AML-193 (cell line): ENCODE measurements around the gene ITGA11.

Experiments used
- DNase-seq, 2 experiments: peaks; one replicate each; lab custom pipeline; 2025; lab: John Stamatoyannopoulos, UW

The ITGA11 gene

DNA sequence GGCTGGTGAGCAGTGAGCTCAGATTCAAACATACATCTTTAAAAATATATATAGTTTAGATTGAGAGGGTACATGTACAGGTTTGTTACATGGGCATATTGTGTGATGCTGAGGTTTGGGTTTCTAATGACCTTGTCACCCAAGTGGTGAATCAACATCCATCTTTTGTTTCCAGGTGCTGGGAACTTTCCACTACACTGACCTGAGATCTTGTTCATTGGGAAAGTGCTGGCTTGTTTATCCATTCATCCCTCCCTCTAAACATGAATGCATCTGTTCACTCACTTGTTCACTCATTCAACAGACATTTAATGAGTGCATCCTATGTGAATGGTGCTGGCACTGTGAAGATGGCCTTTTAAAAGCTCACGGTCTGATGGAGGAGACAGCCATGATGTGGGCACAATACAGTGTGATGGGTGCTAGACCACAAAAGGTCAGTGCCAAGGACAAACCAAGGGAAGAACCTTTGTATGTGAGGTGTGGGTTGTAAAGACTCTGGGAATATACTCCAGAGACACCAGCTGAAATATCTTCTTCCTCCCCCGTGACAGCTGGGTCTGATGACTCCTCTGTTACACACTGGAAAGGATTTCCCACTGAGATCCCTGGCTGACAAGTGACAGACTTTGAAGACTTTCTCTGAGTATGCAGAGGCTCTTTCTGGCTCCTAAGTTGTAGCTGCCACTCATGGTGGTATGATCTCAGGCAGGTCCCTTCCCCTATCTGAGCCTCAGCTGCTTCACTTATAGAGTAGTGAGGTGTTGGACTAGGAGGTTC lies 16.2 kb upstream of the ITGA11 start:
- DNase-seq: no peak

- no peak for DNase-seq
These were observed 15.2 kb upstream of the ITGA11 start for GRCh38 chr15:68447209-68447608.

DNA sequence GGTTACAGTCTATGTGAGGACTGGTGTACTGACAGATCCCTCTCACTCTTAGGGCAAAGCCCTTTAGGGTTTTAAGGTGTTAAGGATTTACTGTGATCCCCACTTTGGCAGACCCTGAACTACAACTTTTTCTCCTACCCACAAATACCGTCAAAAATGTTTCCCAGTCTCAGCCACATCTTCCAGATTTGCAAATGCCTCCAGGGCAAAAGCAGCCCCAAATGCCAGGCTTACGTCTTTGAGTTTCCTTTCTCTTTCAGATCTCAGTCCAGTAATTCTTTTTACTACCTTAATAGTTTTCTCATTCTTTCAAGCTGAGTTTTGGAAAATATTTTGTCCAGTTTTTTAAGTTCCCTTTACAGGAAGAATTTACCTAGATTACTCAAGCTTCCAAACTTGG lies 13.4 kb upstream of the ITGA11 start:
- DNase-seq: no peak

DNA sequence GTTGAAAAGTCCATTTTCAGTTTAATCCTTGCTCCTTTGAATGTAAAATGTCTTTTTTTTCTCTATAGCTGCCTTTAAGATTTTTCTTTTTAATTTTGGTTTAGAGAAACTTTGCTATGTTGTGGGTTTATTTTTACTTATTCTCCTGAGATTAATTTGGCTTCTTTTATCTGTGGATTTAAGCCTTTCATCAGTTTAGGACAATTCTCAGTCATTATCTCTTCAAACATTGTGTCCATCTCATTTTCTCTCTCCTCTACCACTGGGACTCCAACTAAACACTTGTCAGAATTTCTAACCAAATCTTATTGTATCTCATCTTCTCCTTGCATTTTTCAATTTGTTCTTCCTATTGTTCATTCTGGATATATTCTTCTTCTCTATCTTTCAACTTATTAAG lies 12.4 kb upstream of the ITGA11 start:
- no peak for DNase-seq

DNA sequence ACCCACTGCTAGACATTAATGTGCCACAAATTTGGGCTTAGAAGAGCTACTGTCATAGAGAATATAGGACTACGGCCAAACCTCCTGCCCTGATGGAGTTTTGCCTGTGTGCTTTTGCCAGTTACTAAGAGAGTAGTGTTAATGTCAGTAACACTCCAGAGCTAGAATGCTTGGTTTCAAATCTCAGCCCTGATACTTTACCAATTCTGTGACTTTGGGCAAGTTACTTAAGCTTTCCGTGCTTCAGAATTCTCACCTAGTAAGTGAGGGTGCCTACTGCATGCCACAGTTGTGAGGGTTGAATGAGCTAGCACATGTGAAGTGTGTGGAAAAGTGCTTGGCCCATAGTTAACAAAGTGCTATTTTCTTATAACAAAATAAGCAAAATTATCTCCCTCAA lies 10.9 kb upstream of the ITGA11 start:
- DNase-seq: no peak

DNA sequence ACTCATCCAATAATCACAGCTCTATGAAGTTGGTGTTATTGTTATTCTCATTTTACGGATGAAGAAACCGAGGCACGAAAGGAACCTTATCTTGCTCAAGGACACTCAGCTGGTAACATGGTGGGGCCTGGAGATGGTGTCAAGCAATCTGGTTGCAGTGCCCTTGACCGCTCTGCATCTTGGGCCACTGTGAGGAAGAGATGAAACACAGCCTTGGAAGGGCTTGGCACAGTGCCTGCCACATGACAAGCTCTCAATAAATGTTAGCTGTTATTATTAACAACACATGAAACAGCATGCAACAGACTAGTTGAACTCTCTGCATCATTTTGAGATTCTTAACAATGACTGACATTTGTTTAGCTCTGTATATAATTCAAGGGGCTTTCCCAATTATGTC lies 10.1 kb upstream of the ITGA11 start:
- DNase-seq: no peak

- no peak for DNase-seq
These were observed 9.2 kb upstream of the ITGA11 start for GRCh38 chr15:68441045-68441743.

- DNase-seq: no peak
These were observed 8.2 kb upstream of the ITGA11 start for GRCh38 chr15:68440136-68440535.

DNA sequence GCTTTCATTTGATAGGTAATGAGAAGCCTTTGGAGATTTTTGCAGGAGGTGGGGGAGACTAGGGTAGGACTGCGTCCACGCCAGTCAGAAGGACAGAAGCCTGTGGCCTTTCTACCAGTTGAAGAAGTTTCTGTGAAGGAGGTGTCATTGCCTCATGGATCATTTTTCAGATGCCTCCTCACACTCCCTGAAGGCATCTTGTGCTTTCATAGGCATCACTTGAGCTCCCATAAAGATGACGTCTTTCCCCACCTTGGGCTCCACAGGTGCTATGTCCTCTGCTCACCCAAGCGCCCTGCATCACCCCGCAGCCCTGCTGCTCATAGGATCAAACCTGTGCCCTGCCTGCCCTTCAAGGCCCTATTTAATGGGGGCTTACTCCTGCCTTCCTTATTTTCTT lies 7.5 kb upstream of the ITGA11 start:
- DNase-seq: no peak

GRCh38 chr15:68436680-68437079 lies 4.7 kb upstream of the ITGA11 start:
- DNase-seq: no peak

GRCh38 chr15:68435966-68436365 lies 4.0 kb upstream of the ITGA11 start:
- no peak for DNase-seq

DNA sequence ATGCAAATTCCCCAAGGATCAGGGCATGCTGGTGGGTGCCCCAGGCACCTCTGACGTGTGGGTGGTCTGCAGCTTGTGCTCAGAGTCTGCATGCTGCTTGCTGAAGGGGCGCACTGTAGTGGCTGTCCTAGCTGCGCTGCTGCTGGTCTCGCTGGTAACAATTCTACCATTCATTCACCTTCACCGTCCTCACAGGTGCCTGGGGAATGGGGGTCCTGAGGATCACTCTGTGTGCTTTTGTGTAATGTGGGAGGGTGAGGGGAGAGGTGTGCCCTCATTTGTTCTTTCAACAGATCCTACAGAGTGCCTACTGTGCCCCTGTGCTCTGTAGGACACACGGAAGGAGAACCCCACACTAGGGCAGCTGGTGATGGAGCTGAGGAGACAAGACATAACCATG lies 2.1 kb upstream of the ITGA11 start:
- DNase-seq: no peak

DNA sequence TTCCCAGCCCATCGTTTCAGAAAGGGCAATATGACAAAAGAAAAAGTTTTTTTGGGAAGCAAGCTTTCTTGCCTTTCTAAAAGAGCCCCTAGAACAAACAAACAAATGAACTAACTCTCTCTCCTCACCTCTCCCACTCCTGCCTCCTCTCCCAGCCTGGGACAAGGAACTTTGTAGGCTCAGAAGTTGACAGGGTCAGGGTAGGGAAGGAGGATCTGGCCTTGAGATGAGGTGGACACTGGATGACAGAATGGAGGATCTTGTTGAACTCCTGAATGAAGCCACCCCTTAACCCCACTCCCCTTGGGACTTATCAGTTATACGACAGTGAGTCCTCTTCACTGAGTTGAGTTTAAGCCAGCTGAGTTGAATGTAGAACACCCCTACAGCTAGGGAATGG lies 1.6 kb upstream of the ITGA11 start:
- no peak for DNase-seq

- no peak for DNase-seq
These were observed 590 bp upstream of the ITGA11 start for GRCh38 chr15:68432441-68433064.

DNA sequence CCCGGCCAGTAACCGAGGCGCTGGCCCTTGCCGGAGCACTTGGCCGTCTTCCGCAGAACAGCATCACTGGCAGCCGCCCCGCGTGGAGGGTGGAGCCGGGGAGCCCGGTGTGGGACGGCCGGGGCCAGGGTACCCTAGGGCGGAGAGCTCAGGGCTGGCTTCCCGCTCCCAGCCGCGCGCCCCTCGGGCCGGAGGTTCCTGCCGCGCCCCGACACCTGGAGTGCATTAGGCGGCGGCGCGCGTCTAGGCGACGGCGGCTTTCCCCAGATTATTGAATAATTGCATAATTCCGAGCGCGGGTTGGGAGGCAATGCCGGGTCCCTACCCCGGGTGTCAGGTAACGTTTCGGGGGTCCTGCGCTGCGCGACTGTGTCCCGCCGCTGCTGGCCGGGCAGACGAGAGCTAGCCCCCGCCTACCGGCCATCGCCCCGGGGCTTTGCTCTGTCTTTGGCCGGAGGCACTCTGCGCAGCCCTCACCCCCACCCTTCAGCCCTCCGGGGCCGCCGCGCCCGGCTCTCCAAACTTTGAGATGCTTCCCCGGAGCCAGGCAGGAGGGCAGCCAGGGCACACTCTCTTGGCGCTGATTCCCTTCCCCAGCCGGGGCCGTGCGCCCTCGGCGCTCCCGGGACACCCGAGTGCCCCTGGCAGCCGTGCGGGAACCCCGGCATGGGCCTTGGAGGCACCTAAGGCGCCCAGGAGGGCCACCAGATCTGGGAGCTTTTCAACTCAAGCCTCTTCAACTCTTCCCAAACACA lies 749 bp downstream of the ITGA11 start:
- no peak for DNase-seq

DNA sequence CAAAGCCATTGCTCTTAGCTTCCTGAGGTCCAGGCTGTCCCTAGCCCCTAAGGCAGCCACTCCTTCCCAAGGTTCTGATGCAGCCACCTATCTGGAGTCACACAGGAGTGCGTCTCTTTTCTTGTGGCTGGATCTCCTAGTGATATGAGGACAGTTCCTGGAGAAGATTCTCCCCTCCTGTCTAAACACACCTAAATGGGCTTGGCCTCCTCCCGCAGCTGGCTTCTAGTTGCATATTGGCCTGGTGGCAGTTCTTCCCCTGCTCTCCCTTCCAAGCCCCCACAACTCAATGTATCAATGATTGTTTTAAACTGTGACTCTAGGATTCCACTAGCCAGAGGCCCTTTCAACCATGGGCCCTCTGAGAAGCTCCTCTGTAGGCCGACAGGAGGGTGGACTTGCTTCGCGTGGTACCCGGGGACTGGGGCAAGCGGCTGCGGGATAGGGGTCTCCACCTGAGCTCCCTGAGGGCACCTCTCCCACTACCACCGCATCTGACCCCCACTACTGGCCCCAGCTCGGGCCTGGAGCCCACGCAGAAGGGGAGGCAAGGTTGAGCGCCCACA lies 1.4 kb downstream of the ITGA11 start:
- DNase-seq: no peak

DNA sequence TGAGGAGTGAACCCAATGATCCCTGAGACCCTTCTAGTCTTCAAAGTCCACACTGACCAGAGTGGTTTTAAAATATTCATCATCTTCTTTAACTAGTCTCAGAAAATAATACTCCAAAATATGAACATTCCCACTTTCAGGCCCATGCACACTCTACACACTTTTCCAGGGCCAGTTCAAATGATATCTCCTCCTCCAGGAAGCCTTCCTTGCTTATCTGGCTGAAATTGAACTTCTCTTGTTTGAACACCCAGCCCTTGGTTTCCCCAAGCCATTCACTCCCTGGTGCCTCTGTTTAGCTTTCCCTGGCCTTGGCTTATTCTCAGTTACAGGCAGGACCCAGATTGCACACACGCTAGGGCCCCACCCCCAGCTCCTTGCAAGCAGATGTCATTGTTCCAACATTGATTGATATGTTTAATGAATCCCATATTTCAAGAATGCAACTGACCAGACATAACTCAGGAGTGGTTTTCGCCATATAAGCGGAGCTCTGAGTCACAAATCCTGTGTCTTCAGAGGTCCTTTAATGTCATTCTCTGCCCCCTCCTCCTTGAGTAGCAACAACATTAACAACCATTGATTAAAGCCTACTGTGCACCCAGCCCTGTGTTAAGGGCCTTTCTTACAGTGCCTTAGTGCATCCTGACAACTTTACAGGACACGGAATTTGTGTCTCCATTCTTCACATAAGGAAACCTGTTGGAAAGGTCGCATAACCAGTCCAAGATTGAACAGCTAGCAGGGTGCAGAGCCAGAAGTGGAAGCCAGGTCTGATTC lies 2.1 kb downstream of the ITGA11 start:
- DNase-seq: no peak

DNA sequence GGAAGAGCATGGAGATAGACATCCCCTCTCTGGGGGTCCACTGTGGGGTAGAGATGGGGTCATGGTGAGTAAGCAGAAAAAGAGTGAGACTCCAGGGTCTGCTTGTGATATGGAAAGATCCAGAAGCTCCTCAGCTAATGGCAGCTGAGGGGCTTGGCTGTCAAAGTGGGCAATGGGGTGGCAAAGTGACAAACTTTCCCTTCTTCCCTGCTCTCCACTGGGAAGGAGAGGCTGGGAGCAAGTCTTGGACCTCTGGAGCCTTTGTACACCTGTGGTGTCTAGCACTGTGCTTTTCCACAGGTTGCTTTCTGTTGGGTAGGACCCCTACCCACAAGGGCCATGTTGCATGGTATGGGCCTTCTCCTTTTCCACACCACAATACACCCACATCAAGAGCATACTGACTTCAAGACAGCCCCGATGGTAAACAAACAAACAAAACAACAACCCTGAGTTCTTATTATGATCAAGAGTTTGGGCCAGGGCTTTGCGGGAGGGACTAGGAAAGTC lies 3.5 kb downstream of the ITGA11 start:
- no peak for DNase-seq

DNA sequence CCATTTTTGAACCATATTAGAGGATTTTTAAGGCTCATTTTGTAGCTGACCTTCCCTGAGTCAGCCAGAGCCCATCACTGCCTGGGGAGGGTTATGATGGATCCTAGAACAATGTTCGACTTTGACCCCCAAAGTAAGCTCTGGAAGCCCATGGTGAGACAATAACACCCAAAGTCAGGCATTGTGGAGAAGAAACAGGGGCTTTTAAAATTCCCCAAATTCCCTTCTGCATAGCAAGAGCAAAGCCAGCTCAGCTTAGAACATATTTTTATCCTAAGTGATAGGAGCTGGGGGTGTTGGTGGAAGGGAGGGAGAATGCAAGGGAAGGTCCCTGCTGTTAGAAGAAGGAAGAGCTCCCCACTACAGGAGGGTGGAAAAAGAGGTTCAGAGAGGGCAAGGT lies 4.0 kb downstream of the ITGA11 start:
- DNase-seq: no peak

DNA sequence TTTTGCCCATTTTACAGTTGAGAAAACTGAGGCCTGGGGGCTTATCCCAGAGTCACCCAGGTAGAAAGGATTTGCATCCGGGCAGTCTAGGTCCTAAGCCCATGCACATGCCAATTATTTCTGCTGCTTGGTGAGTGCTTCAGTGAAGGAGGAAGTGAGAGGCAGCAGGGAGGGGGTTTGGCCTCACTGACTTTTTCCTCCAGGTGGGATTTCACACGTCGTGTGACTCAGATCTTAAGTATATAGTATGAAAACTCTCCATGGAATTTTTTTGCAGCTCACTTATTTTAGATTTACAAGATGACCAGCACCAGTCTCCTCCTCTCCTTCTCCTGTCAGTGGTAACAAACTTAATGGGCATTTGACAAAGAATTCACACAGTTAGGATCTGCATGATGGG lies 4.6 kb downstream of the ITGA11 start:
- no peak for DNase-seq

DNA sequence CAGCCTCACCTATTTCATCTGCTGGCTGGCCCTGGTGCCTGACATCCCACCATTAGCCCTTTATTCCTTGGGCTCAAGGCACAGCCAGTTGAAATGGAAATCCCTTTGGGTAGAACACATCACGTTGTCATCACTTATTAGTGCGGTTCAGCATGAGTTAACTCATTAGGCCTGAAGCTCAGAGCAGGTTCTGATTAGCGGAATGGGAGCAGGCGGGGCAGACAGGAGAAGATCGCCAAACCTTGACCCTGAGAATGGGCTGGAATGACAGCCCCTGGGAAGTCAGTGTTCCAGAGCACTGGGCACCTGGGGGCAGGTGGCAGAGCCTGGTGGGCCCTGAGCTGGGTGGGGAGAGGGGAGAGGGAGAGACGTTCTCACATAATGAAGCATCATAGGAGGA lies 5.8 kb downstream of the ITGA11 start:
- no peak for DNase-seq
